Mucosa of descending colon (tissue), 3 donors: Measurements from ENCODE around the gene WEE2. TPM values are rescaled to one million over a fixed set of nuclear protein-coding genes. Genes with fewer than 3 reads are reported as not detected.
"Not testable (repeated sequence)": the region's sequence is repeated elsewhere in the genome, so short reads cannot be mapped to it uniquely, and the experiment has no call there.

Experiments used
- ATAC-seq: fragments of 200-7000 bp; cut with Tn5 transposase; one replicate; pipeline ENCODE4 v1.9.1; 2020; ENCODE audit warnings: mild to moderate bottlenecking, moderate library complexity
- DNase-seq, 3 donors: peaks; one replicate each; pipeline ENCODE4 v3.0.0-alpha.2; 2020
- H3K36me3 ChIP-seq: fragments of 200-600 bp; one replicate; pipeline ENCODE4 v1.8.0; 2021; ENCODE audit warnings: low read depth, mild to moderate bottlenecking
- H3K4me1 ChIP-seq: fragments of 200-600 bp; one replicate; pipeline ENCODE4 v1.8.0; 2021; ENCODE audit warnings: low read depth, mild to moderate bottlenecking
- H3K4me3 ChIP-seq: fragments of 200-600 bp; one replicate; pipeline ENCODE4 v1.8.0; 2021; ENCODE audit warnings: mild to moderate bottlenecking
- H3K9me3 ChIP-seq: fragments of 200-600 bp; one replicate; pipeline ENCODE4 v1.8.0; 2021; ENCODE audit warnings: mild to moderate bottlenecking
- intact Hi-C, 2 donors: fragments of 100-400 bp; cut with DNase I in 1 of 2; cut with micrococcal nuclease in 1 of 2; formaldehyde crosslinking; loops; one replicate each; pipeline versions ENCODE4 v1.11.0 to v1.11.1; 2022; cut with DNase I, micrococcal nuclease
- total RNA-seq, 3 donors: library from RNA; stranded (reverse); fragmentation: NEBNext Ultra II Directional in 2 of 3; extraction: Animal tissue kit (Norgen Biotek cat#: 25700) in 2 of 3; gene quantifications; one replicate each; pipeline versions ENCODE4 v1.2.1 to v1.2.4, GENCODE V29; 2021 to 2023
- TF ChIP-seq, protein P1 (sequence below): fragments of 200-600 bp; IDR thresholded peaks from one replicate; pipeline ENCODE4 v1.8.0; 2022; ENCODE audit warnings: antibody characterized with exemption, mild to moderate bottlenecking
- donor health status: DM: no; HTN: no; CAD: no; lungs with moderate emphysema.
- donor health status: DM: no; HTN: no; CAD: no.
- donor health status: DM: no; HTN: yes; CAD: no.

Gene WEE2
- total RNA-seq, 3 donors from 2014 or later: not detected

DNA sequence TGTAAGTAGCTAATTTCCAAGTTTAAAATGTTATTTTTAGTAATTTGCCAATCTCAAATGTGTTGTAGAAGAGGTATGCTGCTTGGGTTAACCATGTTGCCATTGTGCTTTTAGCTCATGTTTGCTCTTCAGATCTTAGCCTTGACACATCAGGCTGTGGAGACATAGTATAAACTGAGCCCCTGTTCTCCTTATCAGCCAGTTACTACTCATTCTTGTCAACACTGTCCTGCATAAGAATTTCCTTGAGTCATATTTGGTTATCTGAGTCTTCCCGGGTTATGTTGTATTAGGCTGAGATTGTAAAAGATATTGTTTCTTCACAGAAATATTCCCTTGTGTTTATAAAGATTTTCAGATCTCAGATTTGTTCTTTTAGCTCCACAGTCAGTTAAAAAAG, 34.1 kb downstream of the WEE2 start:
- intact Hi-C loops: no loop called here
- peaks cover 7% of the 10 kb centered on the region for H3K4me1 ChIP-seq
- ATAC-seq (no peak), DNase-seq (no peak)
- no peaks in the 10 kb centered on the region for H3K9me3 ChIP-seq
- H3K36me3 ChIP-seq: no peaks in the 10 kb centered on the region
- TF ChIP-seq, protein P1, sequence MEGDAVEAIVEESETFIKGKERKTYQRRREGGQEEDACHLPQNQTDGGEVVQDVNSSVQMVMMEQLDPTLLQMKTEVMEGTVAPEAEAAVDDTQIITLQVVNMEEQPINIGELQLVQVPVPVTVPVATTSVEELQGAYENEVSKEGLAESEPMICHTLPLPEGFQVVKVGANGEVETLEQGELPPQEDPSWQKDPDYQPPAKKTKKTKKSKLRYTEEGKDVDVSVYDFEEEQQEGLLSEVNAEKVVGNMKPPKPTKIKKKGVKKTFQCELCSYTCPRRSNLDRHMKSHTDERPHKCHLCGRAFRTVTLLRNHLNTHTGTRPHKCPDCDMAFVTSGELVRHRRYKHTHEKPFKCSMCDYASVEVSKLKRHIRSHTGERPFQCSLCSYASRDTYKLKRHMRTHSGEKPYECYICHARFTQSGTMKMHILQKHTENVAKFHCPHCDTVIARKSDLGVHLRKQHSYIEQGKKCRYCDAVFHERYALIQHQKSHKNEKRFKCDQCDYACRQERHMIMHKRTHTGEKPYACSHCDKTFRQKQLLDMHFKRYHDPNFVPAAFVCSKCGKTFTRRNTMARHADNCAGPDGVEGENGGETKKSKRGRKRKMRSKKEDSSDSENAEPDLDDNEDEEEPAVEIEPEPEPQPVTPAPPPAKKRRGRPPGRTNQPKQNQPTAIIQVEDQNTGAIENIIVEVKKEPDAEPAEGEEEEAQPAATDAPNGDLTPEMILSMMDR: no peak
- H3K4me3 ChIP-seq: no peak overlapping the region

DNA sequence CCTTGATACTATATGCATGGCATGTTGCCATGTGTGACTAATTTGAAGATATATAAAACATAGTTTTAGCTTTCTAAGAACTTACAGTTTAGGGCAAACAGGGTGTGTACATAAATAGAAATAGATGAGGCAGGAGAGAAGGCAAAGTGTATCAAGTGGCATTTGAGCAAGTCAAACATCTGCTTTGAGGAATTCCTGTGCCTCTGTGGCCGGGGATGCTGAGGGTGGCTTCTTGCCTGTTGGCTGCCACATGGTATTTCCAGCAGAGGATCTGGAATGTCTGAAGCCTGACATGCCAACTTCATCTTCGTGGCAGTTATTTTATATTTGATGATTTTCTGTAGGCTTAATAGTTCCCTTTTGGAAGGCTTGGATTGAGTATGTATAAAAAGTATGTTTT, 36.0 kb downstream of the WEE2 start:
- DNase-seq (no peak), ATAC-seq (no peak)
- H3K4me3 ChIP-seq: no peak overlapping the region
- TF ChIP-seq, protein P1: no peak
- H3K36me3 ChIP-seq: no peaks in the 10 kb centered on the region
- H3K9me3 ChIP-seq: no peaks in the 10 kb centered on the region
- intact Hi-C loops: no loop called here
- H3K4me1 ChIP-seq: peaks cover 2% of the 10 kb centered on the region

DNA sequence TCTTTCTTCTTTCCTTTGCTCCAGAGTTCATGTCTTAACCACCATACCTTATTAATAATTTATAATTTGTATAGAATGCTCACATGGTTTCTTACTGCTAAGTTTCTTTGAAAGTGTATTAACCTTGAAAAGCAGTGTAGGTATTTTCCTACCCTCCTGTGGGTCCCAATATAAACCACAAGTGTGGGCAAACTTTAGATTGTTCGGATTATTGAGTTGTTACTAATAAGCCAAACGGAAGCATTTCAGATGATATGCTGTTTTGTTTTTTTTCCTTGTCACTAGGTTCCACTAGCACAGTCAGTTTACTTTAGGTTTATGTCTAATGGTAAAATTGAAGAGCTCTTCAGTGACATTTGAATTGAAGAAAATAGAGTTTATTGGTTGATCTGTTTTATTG, 40.2 kb downstream of the WEE2 start:
- no peak for DNase-seq
- no peak overlapping the region for H3K4me3 ChIP-seq
- TF ChIP-seq, protein P1: no peak
- ATAC-seq: no peak
- H3K36me3 ChIP-seq: peaks cover 17% of the 10 kb centered on the region
- H3K4me1 ChIP-seq: no peaks in the 10 kb centered on the region
- intact Hi-C loops: no loop called here
- peaks cover 28% of the 10 kb centered on the region for H3K9me3 ChIP-seq

DNA sequence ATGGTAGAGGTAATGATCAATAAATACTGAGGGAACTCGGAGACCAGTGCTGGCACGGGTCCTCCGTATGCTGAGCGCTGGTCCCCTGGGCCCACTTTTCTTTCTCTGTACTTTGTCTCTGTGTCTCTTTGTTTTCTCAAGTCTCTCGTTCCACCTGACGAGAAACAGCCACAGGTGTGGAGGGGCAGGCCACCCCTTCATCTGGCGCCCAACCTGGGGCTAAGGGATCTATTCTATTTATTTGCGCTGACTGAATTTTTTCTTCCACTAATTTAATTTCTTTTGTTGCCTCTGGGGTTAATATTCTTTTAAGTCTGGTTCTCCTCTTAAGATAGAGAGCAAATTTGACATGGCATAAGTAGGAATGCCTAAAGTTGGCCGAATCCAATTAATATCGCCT, 43.8 kb downstream of the WEE2 start:
- H3K36me3 ChIP-seq: peaks cover 17% of the 10 kb centered on the region

DNA sequence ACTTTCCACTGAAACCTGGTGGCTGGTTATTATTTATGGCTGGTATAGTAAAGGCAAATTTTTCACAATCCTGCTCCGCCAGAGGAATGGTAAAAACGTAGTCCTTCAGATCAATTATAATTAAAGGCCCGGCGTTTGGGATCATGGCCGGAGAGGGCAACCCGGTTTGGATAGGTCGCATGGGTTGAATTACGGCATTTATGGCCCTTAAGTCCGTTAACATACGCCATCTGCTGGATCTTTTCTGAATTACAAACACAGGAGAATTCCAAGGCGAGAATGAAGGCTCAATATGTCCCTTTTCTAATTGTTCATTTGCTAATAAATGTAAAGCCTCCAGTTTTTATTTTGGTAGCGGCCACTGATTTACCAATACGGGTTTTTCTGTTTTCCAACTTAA, 44.5 kb downstream of the WEE2 start:
- Histone ChIP-seq H3K36me3 (peaks cover 17% of the 10 kb centered on the region), H3K4me3 (no peak overlapping the region), H3K9me3 (peaks cover 28% of the 10 kb centered on the region), H3K4me1 (no peaks in the 10 kb centered on the region)
- DNase-seq (no peak), ATAC-seq (no peak)
- intact Hi-C loops: no loop called here
- TF ChIP-seq, protein P1: no peak

More for the DNA sequence above, 43.8 kb downstream of the WEE2 start:
- H3K4me3 ChIP-seq, DNase-seq, intact Hi-C loops, H3K4me1 ChIP-seq, ATAC-seq: not testable (repeated sequence)
- H3K9me3 ChIP-seq: peaks cover 28% of the 10 kb centered on the region

DNA sequence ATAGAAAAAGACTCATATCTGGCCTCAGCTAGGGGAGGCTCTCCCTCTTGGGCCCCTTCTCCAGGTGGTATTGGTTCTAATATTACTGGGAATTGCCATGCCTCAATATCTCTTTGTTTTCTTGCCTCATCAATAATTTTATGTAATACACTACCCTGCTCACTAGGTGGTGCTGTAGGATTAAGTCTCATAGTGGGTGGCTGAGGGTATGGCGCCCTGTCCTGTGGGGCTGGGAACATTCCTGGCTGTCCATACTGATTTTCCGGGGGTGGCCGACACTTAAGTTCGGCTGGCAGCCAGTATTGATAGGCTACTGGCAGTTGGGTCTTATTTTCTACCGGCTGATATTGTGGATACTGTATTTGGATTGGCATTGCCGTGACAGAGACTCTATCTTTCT, 46.8 kb downstream of the WEE2 start:
- ATAC-seq: no peak
- TF ChIP-seq, protein P1: no peak
- intact Hi-C loops: no loop called here
- DNase-seq: no peak
- Histone ChIP-seq H3K36me3 (peaks cover 13% of the 10 kb centered on the region), H3K9me3 (peaks cover 28% of the 10 kb centered on the region), H3K4me3 (no peak overlapping the region), H3K4me1 (no peaks in the 10 kb centered on the region)
